Keratinocyte (primary cell): ENCODE results near the gene FNTB.
A peak's percentile ranks its signal among the peaks of the same experiment; 100 is the strongest.

ENCODE experiments used
- EZH2 ChIP-seq: IDR thresholded peaks from one replicate; pipeline ENCODE4 v1.6.1; 2012; ENCODE audit warnings: inconsistent platforms, mild to moderate bottlenecking, low read length, moderate library complexity
- TF ChIP-seq, protein P1 (sequence below), 3 experiments: IDR thresholded peaks in 1 of 3; conservative IDR thresholded peaks in 1 of 3; optimal IDR thresholded peaks in 1 of 3; 2 replicates in 2 of 3; 3 replicates in 1 of 3; pipeline versions ENCODE3 to v1.5.1; 2011; ENCODE audit warnings: low read length in 3 of 3, mild to moderate bottlenecking in 3 of 3, moderate library complexity in 2 of 3, control low read depth in 1 of 3, inconsistent platforms in 1 of 3; ENCODE audit not compliant: insufficient read depth in 2 of 3; ENCODE audit errors: extremely low read depth in 1 of 3

DNA sequence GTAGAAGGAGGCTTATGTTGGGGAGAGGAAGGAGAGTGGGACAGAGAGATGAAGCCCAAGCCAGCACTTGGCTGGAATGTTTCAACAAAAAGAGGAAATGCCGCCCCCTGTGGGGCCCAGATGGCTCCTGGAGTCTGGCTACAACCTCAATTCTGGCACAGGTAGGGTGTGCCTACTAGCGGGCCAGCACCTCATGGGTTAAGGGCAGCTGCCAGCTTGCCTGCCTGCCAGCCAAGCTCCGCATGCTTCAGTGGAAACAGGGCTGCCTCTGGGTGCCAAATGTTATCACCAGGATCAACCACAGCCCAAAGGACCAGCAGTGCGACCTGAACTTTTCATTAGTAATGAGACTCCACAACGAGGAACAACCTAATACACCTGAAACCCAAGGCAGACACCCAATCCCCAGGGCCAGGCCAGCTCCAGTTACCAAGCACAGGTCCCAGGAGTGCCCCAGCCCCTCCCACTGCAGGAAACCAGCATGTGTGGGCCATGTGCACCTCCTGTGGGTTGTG lies 25.9 kb upstream of the FNTB start:
- TF ChIP-seq, protein P1, sequence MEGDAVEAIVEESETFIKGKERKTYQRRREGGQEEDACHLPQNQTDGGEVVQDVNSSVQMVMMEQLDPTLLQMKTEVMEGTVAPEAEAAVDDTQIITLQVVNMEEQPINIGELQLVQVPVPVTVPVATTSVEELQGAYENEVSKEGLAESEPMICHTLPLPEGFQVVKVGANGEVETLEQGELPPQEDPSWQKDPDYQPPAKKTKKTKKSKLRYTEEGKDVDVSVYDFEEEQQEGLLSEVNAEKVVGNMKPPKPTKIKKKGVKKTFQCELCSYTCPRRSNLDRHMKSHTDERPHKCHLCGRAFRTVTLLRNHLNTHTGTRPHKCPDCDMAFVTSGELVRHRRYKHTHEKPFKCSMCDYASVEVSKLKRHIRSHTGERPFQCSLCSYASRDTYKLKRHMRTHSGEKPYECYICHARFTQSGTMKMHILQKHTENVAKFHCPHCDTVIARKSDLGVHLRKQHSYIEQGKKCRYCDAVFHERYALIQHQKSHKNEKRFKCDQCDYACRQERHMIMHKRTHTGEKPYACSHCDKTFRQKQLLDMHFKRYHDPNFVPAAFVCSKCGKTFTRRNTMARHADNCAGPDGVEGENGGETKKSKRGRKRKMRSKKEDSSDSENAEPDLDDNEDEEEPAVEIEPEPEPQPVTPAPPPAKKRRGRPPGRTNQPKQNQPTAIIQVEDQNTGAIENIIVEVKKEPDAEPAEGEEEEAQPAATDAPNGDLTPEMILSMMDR (optimal IDR thresholded peaks at IDR 0.05 in 1 of 3, IDR thresholded peaks at IDR 0.05 in 1 of 3, conservative IDR thresholded peaks at IDR 0.05 in 1 of 3; ENCODE audit: extremely low read depth in 1 of 3, insufficient read depth in 2 of 3, low read length in 3 of 3): peak; percentile 21 to 43 (median 28)
- no peak for TF ChIP-seq EZH2
